ENCODE measurements around the gene RGPD5. TPM values are rescaled to one million over a fixed set of nuclear protein-coding genes. Genes with fewer than 3 reads are reported as not detected.
"Not testable (repeated sequence)": the region's sequence is repeated elsewhere in the genome, so short reads cannot be mapped to it uniquely, and the experiment has no call there.

Gene RGPD5
- total RNA-seq, result 28.6 and 29.2 TPM in 2 replicates

DNA sequence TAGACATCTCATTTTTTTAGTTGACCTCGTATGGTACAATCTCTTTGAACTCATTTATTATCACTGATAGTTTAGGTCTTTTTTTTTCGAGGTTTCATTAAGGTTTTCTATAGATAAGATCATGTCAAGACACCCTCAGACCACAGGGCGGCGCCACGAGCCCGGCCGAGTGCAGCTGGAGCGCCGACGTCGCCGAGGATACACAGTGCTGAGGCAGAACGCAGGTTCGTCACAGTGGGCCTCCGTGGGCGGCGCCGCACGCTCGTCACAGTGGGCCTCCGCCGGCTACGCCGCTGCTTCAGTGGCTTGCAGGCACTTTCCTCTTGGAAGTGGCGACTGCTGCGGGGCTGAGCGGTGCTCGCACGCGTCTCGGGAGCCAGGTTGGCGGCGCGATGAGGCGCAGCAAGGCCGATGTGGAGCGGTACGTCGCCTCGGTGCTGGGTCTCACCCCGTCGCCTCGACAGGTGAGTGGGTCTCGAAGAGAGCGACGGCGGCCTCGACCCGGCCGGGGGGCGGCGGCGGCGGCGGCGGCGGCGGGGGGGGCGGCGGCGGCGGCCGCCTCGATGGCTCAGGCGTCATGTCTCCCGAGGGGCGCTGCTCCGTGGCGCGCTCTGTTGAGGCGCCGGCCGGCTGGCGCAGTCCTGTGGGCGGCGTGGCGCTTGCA is at the start of gene RGPD5:
TSS of gene RGPD5 (plus strand) at position 232 of the 664 bp plus-strand sequence. CDS start at position 393, 161 bp downstream.
- H3K36me3 ChIP-seq (ENCODE audit: insufficient read depth, low read length); H3K27ac ChIP-seq (ENCODE audit: low read depth, low read length): not testable (repeated sequence)

DNA sequence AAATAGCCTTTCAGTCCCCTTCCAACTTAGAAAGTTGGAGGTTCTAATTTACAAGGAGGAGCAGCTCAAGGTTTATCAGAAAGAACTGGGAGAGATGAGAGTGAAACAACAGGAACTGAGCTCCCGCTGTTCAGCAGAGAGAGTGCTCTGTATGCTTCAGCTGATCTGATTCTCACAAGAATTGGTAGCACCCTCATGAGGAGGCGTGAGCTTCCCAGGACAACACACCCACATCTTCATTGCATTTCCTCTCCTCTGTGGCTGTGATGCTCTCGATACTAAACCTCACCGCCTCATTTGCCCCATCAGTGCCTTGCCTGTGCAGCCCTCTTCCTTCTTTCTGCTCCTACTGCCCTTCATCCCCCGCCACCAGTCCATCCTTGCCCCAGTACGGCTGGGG is 42.5 kb upstream of the RGPD5 start:
- DNase-seq (ENCODE audit: insufficient read length, low spot score, missing footprints); H3K4me3 ChIP-seq (ENCODE audit: insufficient read depth, low read length); H3K27me3 ChIP-seq (ENCODE audit: insufficient read depth, low read length); H3K4me2 ChIP-seq (ENCODE audit: insufficient read depth, low read length); H3K36me3 ChIP-seq (ENCODE audit: insufficient read depth, low read length); H3K9me3 ChIP-seq (ENCODE audit: low read depth, low read length); H2AFZ ChIP-seq (ENCODE audit: low read length); H3K4me1 ChIP-seq (ENCODE audit: insufficient read depth, low read length); H4K20me1 ChIP-seq (ENCODE audit: insufficient read depth, low read length); H3K27ac ChIP-seq (ENCODE audit: low read depth, low read length); H3K79me2 ChIP-seq (ENCODE audit: insufficient read depth, low read length): not testable (repeated sequence)

More for the DNA sequence above, at the start of gene RGPD5:
- H2AFZ ChIP-seq (ENCODE audit: low read length); H3K27me3 ChIP-seq (ENCODE audit: insufficient read depth, low read length); H3K4me2 ChIP-seq (ENCODE audit: insufficient read depth, low read length); H3K4me3 ChIP-seq (ENCODE audit: insufficient read depth, low read length); H3K79me2 ChIP-seq (ENCODE audit: insufficient read depth, low read length); H3K9me3 ChIP-seq (ENCODE audit: low read depth, low read length); H4K20me1 ChIP-seq (ENCODE audit: insufficient read depth, low read length); DNase-seq (ENCODE audit: insufficient read length, low spot score, missing footprints); H3K4me1 ChIP-seq (ENCODE audit: insufficient read depth, low read length): not testable (repeated sequence)

DNA sequence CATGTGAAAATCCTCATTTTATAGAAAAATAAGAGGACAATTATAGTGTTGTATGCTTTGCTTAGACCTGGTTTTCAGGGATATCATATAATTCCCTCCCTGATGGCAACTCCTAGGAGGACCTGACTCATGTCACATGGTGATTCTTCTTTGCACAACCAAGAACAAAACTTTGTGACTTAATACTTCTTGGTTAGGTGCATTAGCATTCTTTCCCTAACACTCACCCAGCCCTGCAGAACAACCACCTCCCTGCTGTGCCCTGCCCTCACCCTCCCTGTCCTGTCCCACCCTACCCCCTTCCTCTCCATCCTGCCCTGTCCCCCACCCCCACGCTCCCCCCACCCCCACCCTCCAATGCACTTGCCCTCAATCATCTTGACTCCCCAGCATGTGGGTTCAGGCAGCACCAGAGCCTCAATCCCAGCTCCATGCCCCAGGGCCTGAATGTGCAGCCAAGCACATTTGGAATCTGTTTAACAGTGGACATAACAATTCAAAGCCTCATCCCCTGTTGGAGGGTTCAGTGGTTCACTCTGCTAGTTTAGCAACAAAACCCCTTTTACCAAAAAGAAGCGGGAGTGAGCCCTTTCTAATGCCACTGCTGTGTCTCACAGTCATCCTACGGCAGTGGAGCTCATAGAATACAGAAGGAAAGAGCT is 36.8 kb upstream of the RGPD5 start:
- H3K9me3 ChIP-seq (ENCODE audit: low read depth, low read length); H3K4me3 ChIP-seq (ENCODE audit: insufficient read depth, low read length); H3K4me2 ChIP-seq (ENCODE audit: insufficient read depth, low read length); H3K27ac ChIP-seq (ENCODE audit: low read depth, low read length); DNase-seq (ENCODE audit: insufficient read length, low spot score, missing footprints); H3K4me1 ChIP-seq (ENCODE audit: insufficient read depth, low read length); H3K79me2 ChIP-seq (ENCODE audit: insufficient read depth, low read length); H3K36me3 ChIP-seq (ENCODE audit: insufficient read depth, low read length); H3K27me3 ChIP-seq (ENCODE audit: insufficient read depth, low read length); H4K20me1 ChIP-seq (ENCODE audit: insufficient read depth, low read length); H2AFZ ChIP-seq (ENCODE audit: low read length): not testable (repeated sequence)

DNA sequence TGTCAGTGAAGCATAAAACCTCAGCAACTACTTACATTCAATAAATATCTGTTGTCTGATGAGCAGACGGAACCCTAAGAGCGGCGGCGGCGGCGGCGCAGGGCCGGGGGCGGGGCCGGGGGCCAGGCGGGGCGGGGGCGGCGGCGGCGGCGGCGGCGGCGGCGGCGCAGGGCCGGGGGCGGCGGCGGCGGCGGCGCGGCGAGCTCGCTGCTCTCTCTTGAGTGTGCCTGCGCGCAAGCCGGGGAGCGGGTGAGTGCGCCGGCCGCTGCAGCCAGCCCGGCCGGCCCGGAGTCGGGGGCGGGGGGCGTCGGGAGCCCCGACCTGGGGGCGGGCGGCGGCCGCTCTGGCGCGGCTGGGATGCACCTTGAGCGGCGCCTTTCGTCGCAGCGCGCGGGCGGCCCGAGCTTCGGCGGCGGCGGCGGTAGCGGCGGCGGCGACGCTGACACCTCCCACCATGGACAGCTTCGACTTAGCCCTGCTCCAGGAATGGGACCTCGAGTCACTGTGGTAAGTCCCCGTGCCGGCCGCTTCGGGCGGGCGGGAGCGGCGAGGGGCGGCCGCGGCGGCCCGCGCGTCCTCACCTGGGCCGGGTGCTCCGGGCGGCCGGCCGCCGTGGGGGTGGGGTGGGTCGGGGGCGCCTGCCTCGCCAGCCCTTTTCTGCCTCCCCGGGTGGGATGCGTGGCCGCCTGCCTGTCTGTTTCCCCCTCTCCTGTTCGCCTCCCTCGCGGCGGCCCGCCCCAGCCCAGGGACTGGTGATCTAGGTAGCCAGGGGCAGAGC is 33.7 kb upstream of the RGPD5 start:
- not testable (repeated sequence) for H2AFZ ChIP-seq (ENCODE audit: low read length); H3K4me1 ChIP-seq (ENCODE audit: insufficient read depth, low read length); H3K4me2 ChIP-seq (ENCODE audit: insufficient read depth, low read length); H3K4me3 ChIP-seq (ENCODE audit: insufficient read depth, low read length); H3K9me3 ChIP-seq (ENCODE audit: low read depth, low read length); H3K27me3 ChIP-seq (ENCODE audit: insufficient read depth, low read length); H4K20me1 ChIP-seq (ENCODE audit: insufficient read depth, low read length); H3K79me2 ChIP-seq (ENCODE audit: insufficient read depth, low read length); DNase-seq (ENCODE audit: insufficient read length, low spot score, missing footprints); H3K27ac ChIP-seq (ENCODE audit: low read depth, low read length); H3K36me3 ChIP-seq (ENCODE audit: insufficient read depth, low read length)

DNA sequence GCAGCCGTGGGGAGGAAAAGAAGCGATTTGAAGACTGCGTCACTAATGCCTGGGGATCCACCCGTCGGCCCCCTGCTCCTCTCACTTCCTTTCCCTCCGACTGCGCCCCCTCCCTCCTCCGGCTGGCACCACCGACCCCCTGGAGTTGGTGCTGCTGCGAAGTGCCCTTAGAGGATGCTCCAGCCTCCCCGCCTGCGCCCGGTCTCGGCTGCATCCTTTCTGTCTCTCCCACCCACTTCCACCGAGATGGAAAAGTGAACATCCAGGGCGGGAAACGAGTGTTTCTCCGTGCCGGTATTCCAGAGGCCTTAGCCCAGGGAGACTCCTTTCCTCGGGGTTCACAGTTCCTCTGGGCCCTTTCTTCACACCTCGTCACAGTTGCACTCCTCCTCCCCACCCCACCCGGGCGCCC is 33.1 kb upstream of the RGPD5 start:
- not testable (repeated sequence) for H3K79me2 ChIP-seq (ENCODE audit: insufficient read depth, low read length); H3K4me2 ChIP-seq (ENCODE audit: insufficient read depth, low read length); H3K9me3 ChIP-seq (ENCODE audit: low read depth, low read length); H3K36me3 ChIP-seq (ENCODE audit: insufficient read depth, low read length); DNase-seq (ENCODE audit: insufficient read length, low spot score, missing footprints); H3K4me3 ChIP-seq (ENCODE audit: insufficient read depth, low read length); H2AFZ ChIP-seq (ENCODE audit: low read length); H3K4me1 ChIP-seq (ENCODE audit: insufficient read depth, low read length); H3K27ac ChIP-seq (ENCODE audit: low read depth, low read length); H3K27me3 ChIP-seq (ENCODE audit: insufficient read depth, low read length); H4K20me1 ChIP-seq (ENCODE audit: insufficient read depth, low read length)

DNA sequence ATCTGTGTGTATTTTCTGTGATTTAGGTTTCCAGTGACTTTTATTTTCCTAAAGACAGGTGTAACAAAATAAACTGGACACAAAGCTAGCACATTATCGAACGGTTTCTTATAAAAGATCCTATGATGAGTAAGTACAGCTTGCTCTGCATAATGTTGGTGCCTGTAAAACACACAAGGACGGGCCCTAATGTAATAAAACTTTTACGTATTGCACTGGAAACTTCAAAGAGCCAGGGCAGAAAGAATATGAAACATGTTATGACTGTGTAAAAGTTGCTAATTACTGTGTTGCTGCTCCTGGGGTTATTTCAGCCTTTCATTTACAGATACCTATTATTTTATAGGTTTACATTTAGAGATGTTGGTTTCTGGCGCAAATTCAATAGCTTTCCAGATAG is 32.1 kb upstream of the RGPD5 start:
- H2AFZ ChIP-seq (ENCODE audit: low read length); H3K36me3 ChIP-seq (ENCODE audit: insufficient read depth, low read length); H3K9me3 ChIP-seq (ENCODE audit: low read depth, low read length); H3K4me2 ChIP-seq (ENCODE audit: insufficient read depth, low read length); H3K27ac ChIP-seq (ENCODE audit: low read depth, low read length); H3K4me1 ChIP-seq (ENCODE audit: insufficient read depth, low read length); H3K27me3 ChIP-seq (ENCODE audit: insufficient read depth, low read length); DNase-seq (ENCODE audit: insufficient read length, low spot score, missing footprints); H4K20me1 ChIP-seq (ENCODE audit: insufficient read depth, low read length); H3K4me3 ChIP-seq (ENCODE audit: insufficient read depth, low read length); H3K79me2 ChIP-seq (ENCODE audit: insufficient read depth, low read length): not testable (repeated sequence)

DNA sequence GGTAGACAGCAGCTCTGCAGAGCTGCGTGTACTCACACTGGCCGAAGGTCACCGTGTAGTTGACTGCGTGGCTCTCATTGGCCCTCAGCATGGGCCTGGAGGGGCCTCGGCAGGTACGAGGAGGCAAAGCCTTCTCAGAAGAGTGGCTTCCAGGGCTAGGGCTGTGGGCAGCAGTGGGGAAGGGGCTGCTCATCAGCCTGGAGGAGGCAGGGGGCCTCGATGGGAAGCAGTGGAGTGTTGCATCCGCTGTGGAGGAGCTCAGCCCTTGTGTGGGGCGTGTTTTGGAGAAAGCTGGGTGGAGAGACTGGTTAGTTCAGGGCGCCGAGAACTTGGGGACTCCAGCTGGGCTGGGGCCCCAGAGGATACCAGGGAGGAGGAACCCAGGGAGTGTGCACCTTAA is 28.0 kb upstream of the RGPD5 start:
- H2AFZ ChIP-seq (ENCODE audit: low read length); H3K4me2 ChIP-seq (ENCODE audit: insufficient read depth, low read length); H3K4me1 ChIP-seq (ENCODE audit: insufficient read depth, low read length); H3K27me3 ChIP-seq (ENCODE audit: insufficient read depth, low read length); H3K36me3 ChIP-seq (ENCODE audit: insufficient read depth, low read length); H3K27ac ChIP-seq (ENCODE audit: low read depth, low read length); DNase-seq (ENCODE audit: insufficient read length, low spot score, missing footprints); H3K79me2 ChIP-seq (ENCODE audit: insufficient read depth, low read length); H4K20me1 ChIP-seq (ENCODE audit: insufficient read depth, low read length); H3K9me3 ChIP-seq (ENCODE audit: low read depth, low read length); H3K4me3 ChIP-seq (ENCODE audit: insufficient read depth, low read length): not testable (repeated sequence)

DNA sequence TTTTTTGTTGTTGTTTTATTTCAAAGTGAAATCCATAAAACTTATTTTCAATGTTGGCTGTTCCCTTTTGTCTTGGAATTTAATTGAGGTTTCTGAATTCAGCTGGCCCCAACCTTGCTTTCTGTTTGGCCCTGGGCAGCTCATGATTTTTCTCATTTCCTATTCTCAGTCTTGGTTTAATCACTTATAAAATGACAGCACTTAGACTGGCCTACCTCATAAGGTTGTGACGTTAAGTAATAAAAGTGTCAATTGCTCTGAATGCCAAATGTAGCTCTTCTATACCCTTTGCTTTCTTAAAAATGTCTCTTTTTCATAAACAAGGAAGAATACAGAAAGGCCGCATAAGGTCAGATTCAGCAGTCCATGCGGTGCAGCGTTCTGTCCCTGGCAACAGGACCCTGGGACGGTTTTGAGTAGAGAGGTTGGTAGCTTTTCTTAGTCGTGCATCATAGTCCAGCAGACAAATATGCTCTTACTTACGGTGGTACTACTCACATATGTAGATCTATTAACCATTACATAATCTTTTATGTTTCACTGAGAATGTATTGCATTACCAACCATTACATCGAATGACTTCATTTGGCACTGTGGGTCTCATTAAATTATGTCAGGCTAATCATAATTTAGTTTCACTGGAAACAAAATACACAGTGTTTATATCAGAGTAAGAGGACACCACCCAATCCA is 27.1 kb upstream of the RGPD5 start:
- not testable (repeated sequence) for H3K4me3 ChIP-seq (ENCODE audit: insufficient read depth, low read length); H3K27me3 ChIP-seq (ENCODE audit: insufficient read depth, low read length); H3K4me2 ChIP-seq (ENCODE audit: insufficient read depth, low read length); H4K20me1 ChIP-seq (ENCODE audit: insufficient read depth, low read length); H3K9me3 ChIP-seq (ENCODE audit: low read depth, low read length); H3K36me3 ChIP-seq (ENCODE audit: insufficient read depth, low read length); DNase-seq (ENCODE audit: insufficient read length, low spot score, missing footprints); H3K79me2 ChIP-seq (ENCODE audit: insufficient read depth, low read length); H3K27ac ChIP-seq (ENCODE audit: low read depth, low read length); H3K4me1 ChIP-seq (ENCODE audit: insufficient read depth, low read length); H2AFZ ChIP-seq (ENCODE audit: low read length)
